ENCODE measurements around the gene CAMKK2.
"Not testable (repeated sequence)": the region's sequence is repeated elsewhere in the genome, so short reads cannot be mapped to it uniquely, and the experiment has no call there.

CAMKK2 gene

GRCh38 chr12:121209221-121209620 lies 87.3 kb downstream of the CAMKK2 start:
- H3K27me3 ChIP-seq (replicated peaks; ENCODE audit: control insufficient read depth, insufficient read depth, low read length): no peaks in the 10 kb centered on the region
- no peaks in the 10 kb centered on the region; the same call in 1 of the 2 replicates for H3K36me3 ChIP-seq (ENCODE audit: control insufficient read depth, insufficient read depth, low read length)
- peak overlapping the region; percentile 67 for H3K4me3 ChIP-seq (replicated peaks; ENCODE audit: low read depth, low read length)
- no peak for TF ChIP-seq CTCF (IDR thresholded peaks at IDR 0.05; ENCODE audit: insufficient read depth, low read length, poor library complexity, severe bottlenecking)
- DNase-seq (ENCODE audit: extremely low read depth, insufficient read length): no peak

DNA sequence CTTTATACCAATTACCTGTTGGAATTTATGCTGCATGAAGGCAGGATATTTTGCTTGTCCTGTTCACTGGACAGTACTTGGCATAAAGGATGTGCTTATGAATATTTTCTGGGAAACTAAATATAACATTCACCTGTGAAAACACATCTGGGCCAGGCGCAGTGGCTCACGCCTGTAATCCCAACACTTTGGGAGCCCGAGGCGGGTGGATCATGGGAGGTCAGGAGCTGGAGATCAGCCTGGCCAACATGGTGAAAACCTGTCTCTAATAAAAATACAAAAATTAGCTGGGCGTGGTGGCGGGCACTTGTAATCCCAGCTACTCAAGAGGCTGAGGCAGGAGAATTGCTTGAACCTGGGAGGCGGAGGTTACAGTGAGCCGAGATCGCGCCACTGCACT lies 87.9 kb downstream of the CAMKK2 start:
- not testable (repeated sequence) for H3K27me3 ChIP-seq (replicated peaks; ENCODE audit: control insufficient read depth, insufficient read depth, low read length); DNase-seq (ENCODE audit: extremely low read depth, insufficient read length); H3K36me3 ChIP-seq (ENCODE audit: control insufficient read depth, insufficient read depth, low read length); H3K4me3 ChIP-seq (replicated peaks; ENCODE audit: low read depth, low read length)

GRCh38 chr12:121205491-121205890 lies 91.0 kb downstream of the CAMKK2 start:
- H3K36me3 ChIP-seq (ENCODE audit: control insufficient read depth, insufficient read depth, low read length): no peaks in the 10 kb centered on the region
- DNase-seq (ENCODE audit: extremely low read depth, insufficient read length): no peak
- H3K4me3 ChIP-seq (replicated peaks; ENCODE audit: low read depth, low read length): no peak overlapping the region
- H3K27me3 ChIP-seq (replicated peaks; ENCODE audit: control insufficient read depth, insufficient read depth, low read length): no peaks in the 10 kb centered on the region
- TF ChIP-seq CTCF (IDR thresholded peaks at IDR 0.05; ENCODE audit: insufficient read depth, low read length, poor library complexity, severe bottlenecking): no peak

- Histone ChIP-seq H3K4me3 (replicated peaks; ENCODE audit: low read depth, low read length) (no peak overlapping the region), H3K36me3 (ENCODE audit: control insufficient read depth, insufficient read depth, low read length) (no peaks in the 10 kb centered on the region), H3K27me3 (replicated peaks; ENCODE audit: control insufficient read depth, insufficient read depth, low read length) (no peaks in the 10 kb centered on the region)
- TF ChIP-seq CTCF (IDR thresholded peaks at IDR 0.05; ENCODE audit: insufficient read depth, low read length, poor library complexity, severe bottlenecking): no peak
- no peak for DNase-seq (ENCODE audit: extremely low read depth, insufficient read length)
Observed at GRCh38 chr12:121203482-121203881, 93.0 kb downstream of the CAMKK2 start.

- Histone ChIP-seq H3K4me3 (replicated peaks; ENCODE audit: low read depth, low read length) (no peak overlapping the region), H3K36me3 (ENCODE audit: control insufficient read depth, insufficient read depth, low read length) (no peaks in the 10 kb centered on the region), H3K27me3 (replicated peaks; ENCODE audit: control insufficient read depth, insufficient read depth, low read length) (no peaks in the 10 kb centered on the region)
- no peak for TF ChIP-seq CTCF (IDR thresholded peaks at IDR 0.05; ENCODE audit: insufficient read depth, low read length, poor library complexity, severe bottlenecking)
- DNase-seq (ENCODE audit: extremely low read depth, insufficient read length): no peak
Observed at GRCh38 chr12:121202407-121203355, 93.8 kb downstream of the CAMKK2 start.

GRCh38 chr12:121201140-121201539 lies 95.4 kb downstream of the CAMKK2 start:
- H3K27me3 ChIP-seq (replicated peaks; ENCODE audit: control insufficient read depth, insufficient read depth, low read length); H3K36me3 ChIP-seq (ENCODE audit: control insufficient read depth, insufficient read depth, low read length); DNase-seq (ENCODE audit: extremely low read depth, insufficient read length); H3K4me3 ChIP-seq (replicated peaks; ENCODE audit: low read depth, low read length): not testable (repeated sequence)
